ENCODE results near the gene MCTP2. TPM values are rescaled to one million over a fixed set of nuclear protein-coding genes. Genes with fewer than 3 reads are reported as not detected.

MCTP2 gene
- total and polyA plus RNA-seq, 2 of the 13 experiments (the other 11 are each of a cell fraction or from before 2014, with no cell fraction given), result 5.1 to 8.6 TPM

- TF ChIP-seq ZNF766 (CRISPR knock-in tag; IDR thresholded peaks at IDR 0.05; ENCODE audit: borderline replicate concordance), result no peak
- no peak for TF ChIP-seq ELF4 (CRISPR knock-in tag; IDR thresholded peaks at IDR 0.05; ENCODE audit: borderline replicate concordance)
- no peak for TF ChIP-seq SMARCE1 (IDR thresholded peaks at IDR 0.05; ENCODE audit: borderline replicate concordance)
- TF ChIP-seq SOX13 (IDR thresholded peaks at IDR 0.05), result no peak
- peak in 1 of 2 experiments; percentile 37; a peak in 1 of 4 replicates for TF ChIP-seq SOX13 (CRISPR knock-in tag; conservative IDR thresholded peaks at IDR 0.05 in 1 of 2, IDR thresholded peaks at IDR 0.05 in 1 of 2)
- TF ChIP-seq ZNF224 (CRISPR knock-in tag; IDR thresholded peaks at IDR 0.05), result no peak
- TF ChIP-seq KLF12 (CRISPR knock-in tag; IDR thresholded peaks at IDR 0.05; ENCODE audit: borderline replicate concordance), result no peak
- TF ChIP-seq DMAP1 (CRISPR knock-in tag; IDR thresholded peaks at IDR 0.05), result no peak
- TF ChIP-seq ZNF276 (CRISPR knock-in tag; IDR thresholded peaks at IDR 0.05; ENCODE audit: low read depth), result no peak
- TF ChIP-seq FOXA1 (IDR thresholded peaks at IDR 0.05), result no peak
- TF ChIP-seq FOXA1 (CRISPR knock-in tag; IDR thresholded peaks at IDR 0.05), result peak; percentile 51; the same call in 1 of the 2 replicates
- no peak for TF ChIP-seq KAT7 (CRISPR knock-in tag; IDR thresholded peaks at IDR 0.05; ENCODE audit: borderline replicate concordance)
These were observed 21.6 kb downstream of the MCTP2 start (continued) for GRCh38 chr15:94252906-94253491.

DNA sequence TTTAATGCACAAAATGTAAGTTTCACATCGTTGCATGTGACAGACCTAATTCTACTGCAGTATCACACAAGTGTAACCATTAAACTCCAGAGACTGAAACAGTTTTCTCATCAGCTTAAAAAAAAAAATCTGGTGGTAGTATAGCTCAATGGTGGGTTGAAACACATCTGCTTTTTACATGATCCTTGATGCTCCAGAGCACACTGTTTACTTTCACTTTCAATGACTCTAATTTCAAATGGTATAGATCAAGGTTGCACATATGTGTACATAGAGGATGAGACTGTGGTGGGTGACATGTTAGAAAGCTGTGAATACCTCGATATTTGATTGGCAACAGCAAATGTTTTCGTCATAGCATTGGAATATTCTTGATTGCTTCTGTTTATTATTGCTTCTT, 22.4 kb downstream of the MCTP2 start:
- Histone ChIP-seq H3K27me3 (ENCODE audit: control insufficient read depth in 1 of 2, insufficient read depth in 2 of 2, low read length in 2 of 2) (no peaks in the 10 kb centered on the region), H2AFZ (ENCODE audit: low read length) (no peak overlapping the region), H3K4me3 (replicated peaks in 1 of 3; ENCODE audit: insufficient read depth in 1 of 3, low read depth in 2 of 3, low read length in 3 of 3) (no peak overlapping the region), H3K27ac (ENCODE audit: extremely low read length, insufficient read depth, low read length) (peak overlapping the region; percentile 29), H3K4me2 (ENCODE audit: low read depth, low read length) (peak overlapping the region; percentile 37), H4K20me1 (ENCODE audit: insufficient read depth, low read length) (no peaks in the 10 kb centered on the region), H3K9me3 (ENCODE audit: low read length) (peaks cover 10% of the 10 kb centered on the region; the same call in 1 of the 2 replicates), H3K36me3 (replicated peaks in 1 of 2; ENCODE audit: control insufficient read depth in 1 of 2, insufficient read depth in 2 of 2, low read length in 2 of 2) (no peaks in the 10 kb centered on the region), H3K4me1 (ENCODE audit: insufficient read depth, low read length) (peaks cover 85% of the 10 kb centered on the region), H3K9ac (ENCODE audit: insufficient read depth, low read depth, low read length) (no peak overlapping the region), H3K79me2 (ENCODE audit: insufficient read depth, low read length) (peaks cover 13% of the 10 kb centered on the region)
- no peak for DNase-seq (ENCODE audit: low spot score)
- ChIA-PET POLR2A (interaction anchor here (1.9 kb wide), 1 partner anchor 23 kb away, joined by 9 read pairs; the partner anchor contains the start of gene MCTP2), CTCF (ENCODE audit: low intra/inter-chr PET ratio, low total read pairs) (no interaction called here)
- no TSS peak for BruUV-seq (replicated peaks)
- intact Hi-C loops (cut with micrococcal nuclease; ENCODE audit: unreplicated experiment) (loop anchor here (2.0 kb wide), 1 partner anchor 23 kb away; the partner anchor contains the start of gene MCTP2), in situ Hi-C loops (cut with HindIII; ENCODE audit: extremely low pct_ligation_motif_present, low pct_unique_long_range_greater_than_20kb) (no loop called here)
- ATAC-seq, result no peak
- 32% methylated on average over 3 of the region's 3 CpGs for WGBS (ENCODE audit: low lambda C conversion rate)
- FAIRE-seq, result no peak
- TF ChIP-seq ZSCAN22 (CRISPR knock-in tag; IDR thresholded peaks at IDR 0.05) (no peak), ZKSCAN1 (IDR thresholded peaks at IDR 0.05; ENCODE audit: low read length) (no peak)
- TF ChIP-seq, protein P1, sequence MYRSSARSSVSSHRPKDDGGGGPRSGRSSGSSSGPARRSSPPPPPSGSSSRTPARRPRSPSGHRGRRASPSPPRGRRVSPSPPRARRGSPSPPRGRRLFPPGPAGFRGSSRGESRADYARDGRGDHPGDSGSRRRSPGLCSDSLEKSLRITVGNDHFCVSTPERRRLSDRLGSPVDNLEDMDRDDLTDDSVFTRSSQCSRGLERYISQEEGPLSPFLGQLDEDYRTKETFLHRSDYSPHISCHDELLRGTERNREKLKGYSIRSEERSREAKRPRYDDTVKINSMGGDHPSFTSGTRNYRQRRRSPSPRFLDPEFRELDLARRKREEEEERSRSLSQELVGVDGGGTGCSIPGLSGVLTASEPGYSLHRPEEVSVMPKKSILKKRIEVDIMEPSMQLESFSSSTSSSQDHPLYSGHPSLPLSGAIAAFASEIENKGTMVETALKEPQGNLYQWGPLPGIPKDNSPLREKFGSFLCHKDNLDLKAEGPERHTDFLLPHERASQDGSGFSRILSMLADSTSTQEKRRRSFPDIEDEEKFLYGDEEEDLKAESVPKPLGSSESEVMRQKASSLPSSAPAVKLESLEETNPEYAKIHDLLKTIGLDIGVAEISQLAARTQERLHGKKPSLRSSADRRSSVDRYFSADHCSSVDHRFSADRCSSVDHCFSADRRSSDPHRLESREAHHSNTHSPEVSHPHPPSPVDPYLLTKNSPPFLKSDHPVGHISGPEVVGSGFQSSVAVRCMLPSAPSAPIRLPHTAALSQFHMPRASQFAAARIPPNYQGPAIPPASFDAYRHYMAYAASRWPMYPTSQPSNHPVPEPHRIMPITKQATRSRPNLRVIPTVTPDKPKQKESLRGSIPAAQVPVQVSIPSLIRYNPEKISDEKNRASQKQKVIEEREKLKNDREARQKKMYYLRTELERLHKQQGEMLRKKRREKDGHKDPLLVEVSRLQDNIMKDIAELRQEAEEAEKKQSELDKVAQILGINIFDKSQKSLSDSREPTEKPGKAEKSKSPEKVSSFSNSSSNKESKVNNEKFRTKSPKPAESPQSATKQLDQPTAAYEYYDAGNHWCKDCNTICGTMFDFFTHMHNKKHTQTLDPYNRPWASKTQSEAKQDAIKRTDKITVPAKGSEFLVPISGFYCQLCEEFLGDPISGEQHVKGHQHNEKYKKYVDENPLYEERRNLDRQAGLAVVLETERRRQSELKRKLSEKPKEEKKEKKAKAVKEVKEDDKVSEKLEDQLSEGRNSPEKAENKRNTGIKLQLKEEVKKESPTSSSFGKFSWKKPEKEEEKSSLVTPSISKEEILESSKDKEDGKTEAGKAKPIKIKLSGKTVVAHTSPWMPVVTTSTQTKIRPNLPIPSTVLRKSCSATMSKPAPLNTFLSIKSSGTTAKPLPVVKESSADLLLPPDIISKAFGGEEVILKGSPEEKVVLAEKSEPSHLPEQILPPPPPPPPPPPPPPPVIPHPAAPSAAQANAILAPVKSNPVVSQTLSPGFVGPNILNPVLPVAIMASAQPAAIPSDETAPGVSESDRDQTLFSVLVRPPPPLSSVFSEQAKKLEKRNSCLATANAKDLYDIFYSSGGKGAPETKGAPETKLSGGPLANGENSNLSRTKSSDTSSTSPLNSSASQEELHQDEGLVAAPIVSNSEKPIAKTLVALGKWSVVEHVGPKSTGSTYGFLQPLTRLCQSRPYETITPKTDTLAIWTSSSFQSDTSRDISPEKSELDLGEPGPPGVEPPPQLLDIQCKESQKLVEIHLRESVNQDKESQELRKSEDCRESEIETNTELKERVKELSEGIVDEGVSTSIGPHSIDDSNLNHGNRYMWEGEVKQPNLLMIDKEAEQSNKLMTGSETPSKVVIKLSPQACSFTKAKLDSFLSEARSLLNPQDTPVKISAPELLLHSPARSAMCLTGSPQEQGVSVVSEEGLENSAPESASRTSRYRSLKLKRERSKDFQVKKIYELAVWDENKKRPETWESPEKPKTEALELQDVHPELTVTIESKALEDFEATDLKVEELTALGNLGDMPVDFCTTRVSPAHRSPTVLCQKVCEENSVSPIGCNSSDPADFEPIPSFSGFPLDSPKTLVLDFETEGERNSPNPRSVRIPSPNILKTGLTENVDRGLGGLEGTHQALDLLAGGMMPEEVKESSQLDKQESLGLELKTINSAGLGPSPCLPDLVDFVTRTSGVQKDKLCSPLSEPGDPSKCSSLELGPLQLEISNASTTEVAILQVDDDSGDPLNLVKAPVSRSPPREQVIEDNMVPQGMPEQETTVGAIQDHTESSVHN (CRISPR knock-in tag; IDR thresholded peaks at IDR 0.05), result no peak

Data from HepG2 (cell line).